Measurements from ENCODE around the gene DSE.

Gene DSE

DNA sequence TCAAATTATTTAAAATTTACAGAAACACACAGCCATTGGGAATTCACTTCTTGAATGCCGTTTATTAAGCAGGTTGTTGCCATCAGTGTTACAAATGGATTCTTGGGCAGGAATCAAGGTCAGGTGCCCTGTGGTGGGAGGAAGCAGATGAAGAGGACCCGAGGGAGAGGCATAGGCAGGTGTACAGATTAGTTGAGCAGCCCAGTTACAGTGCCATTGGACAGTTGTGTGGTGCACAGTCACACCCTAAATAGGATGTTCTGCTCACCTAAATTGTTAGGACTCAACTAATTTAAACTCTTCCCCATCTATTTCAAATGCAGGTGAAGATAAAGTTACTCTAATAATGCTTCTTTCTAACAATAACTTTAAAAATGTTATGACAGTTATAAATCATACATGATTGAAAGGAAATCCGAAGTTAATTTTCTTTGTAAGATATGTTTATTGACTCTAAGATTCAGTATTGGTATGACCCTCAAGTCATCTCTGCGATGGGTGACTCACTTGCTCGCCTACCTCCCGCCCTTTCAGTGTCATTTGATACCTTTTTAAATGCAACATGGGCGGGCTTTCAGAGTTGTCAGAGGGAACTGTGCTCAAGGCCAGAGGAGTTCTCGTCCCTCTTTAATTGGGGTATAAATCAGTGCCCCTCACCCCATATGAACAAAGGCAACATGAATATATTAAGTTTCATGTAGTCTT is 35.1 kb downstream of the DSE start:
- H3K27me3 ChIP-seq: no peaks in the 10 kb centered on the region
- TF ChIP-seq, protein P1, sequence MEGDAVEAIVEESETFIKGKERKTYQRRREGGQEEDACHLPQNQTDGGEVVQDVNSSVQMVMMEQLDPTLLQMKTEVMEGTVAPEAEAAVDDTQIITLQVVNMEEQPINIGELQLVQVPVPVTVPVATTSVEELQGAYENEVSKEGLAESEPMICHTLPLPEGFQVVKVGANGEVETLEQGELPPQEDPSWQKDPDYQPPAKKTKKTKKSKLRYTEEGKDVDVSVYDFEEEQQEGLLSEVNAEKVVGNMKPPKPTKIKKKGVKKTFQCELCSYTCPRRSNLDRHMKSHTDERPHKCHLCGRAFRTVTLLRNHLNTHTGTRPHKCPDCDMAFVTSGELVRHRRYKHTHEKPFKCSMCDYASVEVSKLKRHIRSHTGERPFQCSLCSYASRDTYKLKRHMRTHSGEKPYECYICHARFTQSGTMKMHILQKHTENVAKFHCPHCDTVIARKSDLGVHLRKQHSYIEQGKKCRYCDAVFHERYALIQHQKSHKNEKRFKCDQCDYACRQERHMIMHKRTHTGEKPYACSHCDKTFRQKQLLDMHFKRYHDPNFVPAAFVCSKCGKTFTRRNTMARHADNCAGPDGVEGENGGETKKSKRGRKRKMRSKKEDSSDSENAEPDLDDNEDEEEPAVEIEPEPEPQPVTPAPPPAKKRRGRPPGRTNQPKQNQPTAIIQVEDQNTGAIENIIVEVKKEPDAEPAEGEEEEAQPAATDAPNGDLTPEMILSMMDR (IDR thresholded peaks at IDR 0.05): no peak
- H3K27ac ChIP-seq: no peak overlapping the region

DNA sequence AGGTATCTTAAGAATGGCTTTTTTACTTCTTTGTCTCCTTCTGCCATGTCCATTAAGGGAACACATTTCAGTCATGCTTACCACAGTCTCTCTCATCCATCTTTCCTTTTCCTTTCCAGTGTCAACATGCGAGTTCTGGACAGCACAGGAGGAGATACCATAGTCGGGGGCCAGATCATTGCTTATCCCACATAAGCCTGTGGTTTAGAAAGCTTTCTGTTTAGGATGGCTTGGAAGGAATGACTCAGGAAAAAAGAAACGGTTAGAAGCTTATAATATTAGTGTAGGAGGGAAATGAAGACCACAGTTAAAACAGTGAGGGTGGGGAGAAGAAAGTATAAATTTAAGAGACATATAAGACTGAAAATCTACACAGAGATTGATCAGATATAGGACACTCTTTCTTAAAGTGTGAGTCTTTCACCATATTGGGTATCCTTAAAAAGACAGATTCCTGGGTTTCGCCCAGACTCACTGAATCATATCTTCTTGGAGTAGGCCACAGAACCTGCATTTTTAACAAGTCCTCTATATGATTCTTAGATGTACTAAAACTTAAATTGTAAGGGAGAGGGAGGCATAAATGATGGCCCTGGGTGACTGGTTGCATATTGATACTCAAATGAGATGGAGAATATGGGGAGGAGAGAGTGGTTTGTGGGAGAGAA is 36.1 kb downstream of the DSE start:
- Histone ChIP-seq H3K4me3 (ENCODE audit: low read depth in 1 of 2, low read length in 1 of 2) (no peak overlapping the region), H3K4me1 (ENCODE audit: control insufficient read depth in 1 of 2, insufficient read depth in 1 of 2, low read depth in 1 of 2, low read length in 1 of 2) (peaks cover 6 to 14% of the 10 kb centered on the region in 2 experiments), H3K9me3 (no peaks in the 10 kb centered on the region), H3K27ac (no peak overlapping the region), H3K27me3 (no peaks in the 10 kb centered on the region), H3K36me3 (no peaks in the 10 kb centered on the region)
- TF ChIP-seq, protein P1 (IDR thresholded peaks at IDR 0.05): no peak

More for the DNA sequence above, 35.1 kb downstream of the DSE start:
- Histone ChIP-seq H3K36me3 (no peaks in the 10 kb centered on the region), H3K4me1 (ENCODE audit: control insufficient read depth in 1 of 2, insufficient read depth in 1 of 2, low read depth in 1 of 2, low read length in 1 of 2) (peaks cover 2 to 7% of the 10 kb centered on the region in 2 experiments), H3K9me3 (no peaks in the 10 kb centered on the region), H3K4me3 (ENCODE audit: low read depth in 1 of 2, low read length in 1 of 2) (no peak overlapping the region)

DNA sequence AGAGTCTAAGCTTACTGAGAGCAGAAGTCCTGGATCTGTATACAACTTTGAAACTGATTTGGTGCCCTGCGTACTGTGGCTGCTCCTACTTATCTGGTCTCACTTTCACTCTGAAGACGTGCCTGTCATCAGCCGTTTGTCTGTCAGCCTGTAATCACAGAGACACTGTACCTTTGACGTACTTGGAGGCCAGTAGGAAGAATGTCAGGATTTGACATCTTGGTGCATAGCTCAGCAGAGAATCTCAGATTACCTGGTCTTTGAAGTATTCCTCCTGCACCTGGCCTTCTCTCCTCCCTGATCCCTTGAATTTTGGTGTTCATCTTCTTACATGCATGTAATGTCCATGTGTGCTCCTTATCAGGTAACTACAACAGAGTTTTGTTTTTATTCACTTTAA is 37.7 kb downstream of the DSE start:
- H3K27ac ChIP-seq: no peak overlapping the region
- no peaks in the 10 kb centered on the region for H3K36me3 ChIP-seq
- no peak overlapping the region for H3K4me3 ChIP-seq (ENCODE audit: low read depth in 1 of 2, low read length in 1 of 2)
- H3K4me1 ChIP-seq (ENCODE audit: control insufficient read depth in 1 of 2, insufficient read depth in 1 of 2, low read depth in 1 of 2, low read length in 1 of 2): peaks cover 17 to 29% of the 10 kb centered on the region in 2 experiments
- TF ChIP-seq, protein P1 (IDR thresholded peaks at IDR 0.05): no peak
- H3K27me3 ChIP-seq: no peaks in the 10 kb centered on the region
- H3K9me3 ChIP-seq: no peaks in the 10 kb centered on the region

DNA sequence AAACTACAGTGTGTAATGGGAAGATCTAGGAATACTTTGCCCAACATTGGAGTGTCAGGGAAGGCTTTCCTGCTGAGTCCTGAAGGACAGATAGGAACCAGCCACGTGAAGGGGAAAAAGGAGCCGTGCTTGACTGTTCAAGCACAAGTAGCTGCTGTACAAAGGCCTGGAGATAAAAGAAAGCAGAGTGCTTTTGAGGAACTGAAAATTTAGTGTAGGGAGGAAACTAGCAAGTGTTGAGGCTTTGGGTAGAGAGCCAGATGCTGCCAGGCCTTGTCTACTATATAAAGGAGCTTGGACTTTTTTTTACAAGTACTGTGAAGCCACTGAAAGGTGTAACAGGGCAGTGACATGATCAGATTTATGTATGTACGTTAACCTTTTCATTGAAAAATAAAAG is 39.0 kb downstream of the DSE start:
- no peaks in the 10 kb centered on the region for H3K9me3 ChIP-seq
- TF ChIP-seq, protein P1 (IDR thresholded peaks at IDR 0.05): no peak
- H3K27me3 ChIP-seq: no peaks in the 10 kb centered on the region
- H3K27ac ChIP-seq: no peak overlapping the region
- no peak overlapping the region for H3K4me3 ChIP-seq (ENCODE audit: low read depth in 1 of 2, low read length in 1 of 2)
- H3K36me3 ChIP-seq: no peaks in the 10 kb centered on the region
- H3K4me1 ChIP-seq (ENCODE audit: control insufficient read depth in 1 of 2, insufficient read depth in 1 of 2, low read depth in 1 of 2, low read length in 1 of 2): peaks cover 17 to 29% of the 10 kb centered on the region in 2 experiments

DNA sequence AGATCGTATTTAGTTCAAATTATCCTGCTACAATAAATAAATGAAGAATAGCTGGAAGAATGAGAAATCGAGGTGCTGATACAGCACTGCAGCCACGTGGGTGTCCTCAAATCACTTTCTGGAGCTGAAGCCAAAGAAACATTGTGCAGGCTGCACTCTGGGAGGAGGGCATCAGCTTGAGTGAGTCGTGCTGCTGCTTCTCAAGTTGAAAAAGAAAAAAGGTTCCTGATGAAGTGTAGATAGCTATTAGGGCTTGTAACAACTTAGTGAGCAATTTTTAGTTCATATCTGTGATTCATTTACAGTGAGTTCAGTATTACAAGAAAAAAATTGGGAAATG is 40.5 kb downstream of the DSE start:
- Histone ChIP-seq H3K27ac (peak overlapping the region; percentile 36), H3K36me3 (no peaks in the 10 kb centered on the region), H3K27me3 (no peaks in the 10 kb centered on the region), H3K4me1 (ENCODE audit: control insufficient read depth in 1 of 2, insufficient read depth in 1 of 2, low read depth in 1 of 2, low read length in 1 of 2) (peaks cover 17 to 29% of the 10 kb centered on the region in 2 experiments), H3K4me3 (ENCODE audit: low read depth in 1 of 2, low read length in 1 of 2) (no peak overlapping the region), H3K9me3 (no peaks in the 10 kb centered on the region)
- TF ChIP-seq, protein P1 (IDR thresholded peaks at IDR 0.05): no peak
